T-helper 2 cell treated with Interferon-gamma antibody and Interleukin-4, amounts not matched to agents 100 ng/mL and 5 ng/mL, for 36 hours (primary cell): ENCODE results near the gene NTNG2. TPM values are rescaled to one million over a fixed set of nuclear protein-coding genes. Genes with fewer than 3 reads are reported as not detected.

ENCODE experiments used
- intact Hi-C: fragments of 100-400 bp; cut with micrococcal nuclease; formaldehyde crosslinking; loops from one replicate; pipeline ENCODE4 v1.15.1; 2023
- total RNA-seq: library from RNA; stranded (reverse); gene quantifications from 2 replicates; pipeline ENCODE4 v1.2.3, GENCODE V29; 2022

Gene NTNG2
- total RNA-seq, 1 donor from 2014 or later: 5.2 TPM

GRCh38 chr9:132200706-132201105 lies 38.8 kb downstream of the NTNG2 start:
- intact Hi-C loops: no loop called here

- intact Hi-C loops: no loop called here
These were observed 39.3 kb downstream of the NTNG2 start for GRCh38 chr9:132201139-132201538.

DNA sequence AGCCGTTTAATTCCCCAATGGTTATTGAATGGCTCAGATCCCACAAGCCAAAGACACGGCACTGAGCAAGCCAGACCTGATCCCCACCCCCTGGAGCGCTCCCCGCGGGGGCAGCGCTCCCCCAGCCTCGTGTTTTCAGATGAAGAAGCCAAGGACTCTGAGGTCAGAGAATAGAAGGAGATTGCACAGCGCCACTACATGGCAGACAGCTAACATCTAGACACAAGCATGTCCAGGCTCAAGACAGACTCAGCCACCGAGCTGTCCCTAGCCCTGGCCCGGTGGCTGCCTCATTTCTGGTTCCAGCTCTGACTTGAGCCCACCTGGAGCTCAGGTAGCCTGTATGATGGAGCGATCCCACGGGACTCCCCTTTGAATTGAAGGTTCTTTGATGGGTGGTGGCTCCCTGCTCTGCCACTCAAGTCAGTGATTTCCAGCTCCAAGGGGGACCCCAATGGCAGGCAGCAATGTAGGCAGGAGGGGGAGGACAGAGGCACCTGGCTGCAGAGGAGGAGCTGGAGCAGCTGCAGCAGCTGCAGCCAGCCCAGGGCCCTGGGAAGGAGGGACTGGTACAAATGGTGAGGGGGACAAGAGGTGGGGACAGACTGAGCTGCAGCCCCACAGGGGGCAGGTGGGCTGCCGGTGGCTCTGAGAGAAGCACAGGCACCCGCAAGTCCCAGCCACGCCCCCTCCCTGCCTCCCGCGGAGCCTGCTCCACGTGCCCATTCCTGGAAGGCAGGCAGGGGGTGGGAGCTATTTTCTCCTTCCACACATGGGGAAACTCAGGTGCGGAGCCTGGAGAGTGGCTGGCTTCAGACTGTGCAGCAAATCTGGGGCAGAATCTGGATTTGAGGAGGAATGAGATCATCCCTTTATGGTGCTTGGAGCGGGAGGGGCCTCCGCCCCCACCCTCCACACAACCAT lies 40.2 kb downstream of the NTNG2 start:
- intact Hi-C loops: no loop called here

GRCh38 chr9:132204883-132205282 lies 43.0 kb downstream of the NTNG2 start:
- intact Hi-C loops: no loop called here

GRCh38 chr9:132207215-132207614 lies 45.4 kb downstream of the NTNG2 start:
- intact Hi-C loops: no loop called here

- intact Hi-C loops: no loop called here
These were observed 46.2 kb downstream of the NTNG2 start for GRCh38 chr9:132207839-132208615.

- intact Hi-C loops: no loop called here
These were observed 47.4 kb downstream of the NTNG2 start for GRCh38 chr9:132209228-132209627.

- intact Hi-C loops: no loop called here
These were observed 48.8 kb downstream of the NTNG2 start for GRCh38 chr9:132210472-132211145.

- intact Hi-C loops: no loop called here
These were observed 49.7 kb downstream of the NTNG2 start for GRCh38 chr9:132211570-132211969.

DNA sequence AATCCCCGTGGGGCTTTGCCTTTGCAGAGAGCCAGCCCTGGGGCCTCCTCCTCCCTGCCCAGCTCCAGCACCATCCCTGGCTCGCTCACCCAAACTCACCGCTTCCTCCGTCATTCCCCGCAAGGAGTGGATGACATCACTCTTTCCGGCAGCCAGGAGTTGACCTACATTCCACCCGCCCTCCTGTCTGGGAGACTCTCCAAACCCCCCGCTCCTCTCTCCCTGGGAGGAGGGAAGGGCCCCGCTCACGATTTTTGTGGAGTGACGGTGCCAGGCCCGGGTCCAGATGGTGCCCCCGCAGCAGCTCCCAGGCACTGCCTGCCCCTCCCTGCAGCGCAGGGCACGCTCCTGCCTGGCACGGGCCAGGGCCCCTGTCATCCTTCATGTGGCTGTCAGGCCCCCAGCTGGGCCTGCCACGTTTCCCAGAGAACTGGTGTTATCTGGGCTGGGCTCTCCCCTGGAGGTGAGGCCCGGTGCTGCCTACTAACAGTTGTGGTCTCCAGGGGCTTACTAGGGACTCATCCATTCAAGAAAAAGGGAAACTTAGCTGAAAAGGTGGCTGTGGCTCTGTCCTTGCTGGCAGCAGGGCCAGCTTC lies 52.3 kb downstream of the NTNG2 start:
- intact Hi-C loops: no loop called here

DNA sequence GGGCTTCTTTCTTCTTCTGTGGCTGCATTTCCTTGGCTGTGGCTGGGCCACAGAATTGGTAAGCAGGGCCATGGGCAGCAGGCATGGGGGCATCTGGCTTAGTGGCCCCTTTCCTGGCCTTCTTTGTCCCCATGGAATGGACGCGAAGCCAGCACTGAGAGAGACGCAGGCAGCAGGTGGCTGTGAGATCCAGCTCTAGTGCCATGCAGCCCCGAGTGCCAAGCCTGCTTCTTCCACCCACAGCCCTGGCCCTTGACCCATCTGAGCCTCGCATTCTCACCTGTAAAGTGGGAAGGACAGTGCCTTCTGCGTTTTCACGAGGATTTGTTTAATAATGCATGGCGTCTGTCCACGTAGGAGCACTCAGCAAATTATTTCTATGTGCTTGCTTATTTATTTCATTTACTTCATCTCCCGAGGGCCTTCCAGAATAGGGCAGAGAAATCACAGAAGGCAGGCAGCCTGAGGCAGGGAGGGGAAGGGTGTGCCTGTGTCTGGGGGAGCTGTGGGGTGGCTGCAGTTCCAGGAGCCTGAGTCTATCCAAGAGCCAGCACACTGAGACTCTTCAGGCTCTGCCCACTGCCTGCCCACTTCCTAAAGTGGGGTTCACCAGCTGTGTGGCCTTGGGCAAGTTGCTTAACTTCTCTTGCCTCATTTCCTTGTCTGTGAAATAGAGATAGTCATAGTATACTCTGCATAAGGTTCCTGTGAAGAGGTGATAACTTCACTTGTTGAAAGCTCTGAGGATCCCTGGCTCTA lies 55.2 kb downstream of the NTNG2 start:
- intact Hi-C loops: no loop called here

DNA sequence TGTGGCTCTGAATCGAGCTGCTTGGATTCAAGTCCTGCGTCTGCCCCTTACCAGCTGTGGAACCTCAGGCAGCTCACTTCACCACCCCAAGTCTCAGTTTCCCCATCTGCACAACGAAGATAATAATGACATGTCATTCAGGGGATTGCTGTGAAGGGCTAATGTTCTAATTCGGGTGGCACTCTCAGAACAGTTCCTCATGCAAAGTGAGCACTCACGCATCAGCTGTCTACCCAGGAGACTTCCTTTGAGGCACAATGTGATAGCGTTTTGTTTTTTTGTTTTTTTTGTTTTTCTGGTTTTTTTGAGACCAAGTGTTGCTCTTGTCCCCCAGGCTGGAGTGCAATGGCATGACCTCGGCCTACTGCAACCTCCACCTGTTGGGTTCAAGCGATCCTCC lies 56.4 kb downstream of the NTNG2 start:
- intact Hi-C loops: no loop called here

- intact Hi-C loops: no loop called here
These were observed 60.1 kb downstream of the NTNG2 start for GRCh38 chr9:132221941-132222340.

- intact Hi-C loops: no loop called here
These were observed 62.8 kb downstream of the NTNG2 start for GRCh38 chr9:132224645-132225044.

DNA sequence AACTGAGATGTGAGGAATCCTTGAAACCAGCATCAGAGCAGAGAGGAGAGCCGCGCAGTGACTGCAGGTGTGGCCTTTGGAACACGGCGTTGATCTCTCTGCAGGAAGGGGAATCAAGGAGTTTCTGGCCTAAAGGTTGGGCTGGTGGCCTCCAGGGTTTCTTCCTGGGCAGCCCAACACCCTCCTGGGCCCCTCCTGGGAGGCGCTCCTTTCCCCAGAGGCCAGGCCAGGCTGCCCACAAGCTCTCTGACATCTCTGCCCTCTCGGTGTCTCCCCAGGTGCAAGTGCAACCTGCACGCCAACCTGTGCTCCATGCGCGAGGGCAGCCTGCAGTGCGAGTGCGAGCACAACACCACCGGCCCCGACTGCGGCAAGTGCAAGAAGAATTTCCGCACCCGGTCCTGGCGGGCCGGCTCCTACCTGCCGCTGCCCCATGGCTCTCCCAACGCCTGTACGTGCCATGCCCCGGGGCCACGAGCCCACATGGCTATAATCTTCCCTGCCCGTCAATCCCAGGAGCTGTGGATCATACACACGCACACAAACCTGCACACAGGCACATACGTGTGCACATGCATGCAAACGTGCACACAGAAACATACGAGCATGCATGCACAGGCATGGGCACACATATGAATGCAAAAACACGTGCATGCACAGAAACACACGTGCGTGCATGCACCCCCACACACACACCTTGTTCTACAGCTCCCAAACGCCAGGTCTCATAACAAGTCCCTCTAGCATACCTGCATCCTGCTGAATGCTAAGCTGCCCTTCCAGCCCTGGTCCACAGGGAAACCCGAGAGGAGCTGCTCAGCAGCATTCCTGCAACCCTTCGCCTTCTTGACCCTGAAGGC lies 64.9 kb downstream of the NTNG2 start:
- intact Hi-C loops: no loop called here

DNA sequence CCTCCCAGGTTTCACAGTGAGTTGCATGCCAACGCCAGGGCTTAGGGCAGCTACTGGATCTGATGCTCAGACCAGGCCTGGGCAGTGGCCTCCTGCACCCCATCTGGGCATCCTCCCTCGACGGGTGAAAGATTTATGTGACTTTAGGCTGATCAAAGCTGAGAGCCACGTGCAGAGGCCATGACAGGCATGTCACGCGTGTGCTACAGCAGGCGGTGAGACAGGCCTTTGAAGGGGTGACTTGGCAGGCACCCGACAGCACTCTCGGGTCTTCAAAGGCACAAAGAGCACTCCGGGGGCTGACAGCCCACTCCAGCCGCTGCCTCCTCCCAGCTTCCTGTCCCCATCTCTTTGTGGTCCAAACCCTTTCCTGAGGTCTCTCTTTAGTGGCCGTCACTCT lies 66.2 kb downstream of the NTNG2 start:
- intact Hi-C loops: no loop called here

- intact Hi-C loops: no loop called here
These were observed 68.7 kb downstream of the NTNG2 start for GRCh38 chr9:132230605-132231004.

- intact Hi-C loops: no loop called here
These were observed 69.3 kb downstream of the NTNG2 start for GRCh38 chr9:132231019-132231701.

DNA sequence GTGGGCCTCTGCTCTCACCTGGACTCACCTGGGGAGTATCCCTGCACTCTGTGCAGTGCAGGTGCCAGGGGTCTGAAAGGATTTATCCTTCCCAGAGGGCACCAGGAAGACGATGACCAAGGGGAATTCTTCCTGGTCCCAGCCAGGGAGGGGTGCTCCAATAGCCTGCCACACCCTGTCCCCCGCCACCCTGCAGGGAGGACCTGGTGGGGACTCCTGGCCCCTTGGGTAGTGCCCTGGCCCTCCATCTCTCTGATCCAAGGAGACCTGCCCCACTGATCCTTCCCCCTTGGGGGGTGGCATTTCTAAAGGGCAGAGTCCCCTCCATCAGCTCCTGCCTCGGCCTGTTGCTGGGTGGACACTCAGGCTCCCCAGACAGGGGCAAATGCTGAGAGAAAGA lies 70.7 kb downstream of the NTNG2 start:
- intact Hi-C loops: no loop called here
